ENCODE data around the gene BCL11B.

BCL11B gene

GRCh38 chr14:99122521-99123125 is 149.4 kb downstream of the BCL11B start:
- FAIRE-seq (no peak), DNase-seq (ENCODE audit: low spot score) (no peak)

- DNase-seq (ENCODE audit: low spot score) (no peak), FAIRE-seq (no peak)
These were observed 150.6 kb downstream of the BCL11B start for GRCh38 chr14:99121319-99121875.

GRCh38 chr14:99120526-99121318 is 151.3 kb downstream of the BCL11B start:
- DNase-seq (ENCODE audit: low spot score) = no peak
- FAIRE-seq = no peak

- no peak for FAIRE-seq
- DNase-seq (ENCODE audit: low spot score) = no peak
These were observed 152.2 kb downstream of the BCL11B start for GRCh38 chr14:99119554-99120525.

Measured in urothelium cell line (cell line).